Urothelium cell line (cell line): ENCODE results near the gene ZSWIM6.

Source experiments
- DNase-seq: peaks from one replicate; pipeline ENCODE4 v3.0.0; 2011; ENCODE audit warnings: low spot score, mixed read lengths
- FAIRE-seq: peaks from 2 replicates; lab custom pipeline; 2011; peaks lifted over from hg19 to GRCh38; lab: Jason Lieb, UNC

Gene ZSWIM6

GRCh38 chr5:61306531-61307131, 25.4 kb upstream of the ZSWIM6 start:
- peak; percentile 48 for DNase-seq
- FAIRE-seq, result no peak

GRCh38 chr5:61307191-61307590, 24.9 kb upstream of the ZSWIM6 start:
- no peak for FAIRE-seq
- DNase-seq, result no peak

GRCh38 chr5:61307611-61308010, 24.4 kb upstream of the ZSWIM6 start:
- FAIRE-seq, result no peak
- no peak for DNase-seq

- FAIRE-seq, result no peak
- DNase-seq, result no peak
Observed at GRCh38 chr5:61308712-61309111, 23.3 kb upstream of the ZSWIM6 start.

GRCh38 chr5:61309115-61309514, 22.9 kb upstream of the ZSWIM6 start:
- FAIRE-seq, result no peak
- DNase-seq, result no peak

GRCh38 chr5:61311056-61311610, 20.9 kb upstream of the ZSWIM6 start:
- no peak for FAIRE-seq
- DNase-seq, result no peak

- DNase-seq, result peak; percentile 67
- peak; percentile 88 for FAIRE-seq
Observed at GRCh38 chr5:61311836-61312808, 19.9 kb upstream of the ZSWIM6 start.

GRCh38 chr5:61313960-61314681, 17.9 kb upstream of the ZSWIM6 start:
- FAIRE-seq (peak; percentile 66), DNase-seq (peak; percentile 82)

- FAIRE-seq (no peak), DNase-seq (no peak)
Observed at GRCh38 chr5:61318376-61318775, 13.7 kb upstream of the ZSWIM6 start.

- no peak for FAIRE-seq
- DNase-seq, result no peak
Observed at GRCh38 chr5:61319388-61320146, 12.5 kb upstream of the ZSWIM6 start.

GRCh38 chr5:61320860-61321259, 11.2 kb upstream of the ZSWIM6 start:
- DNase-seq, result no peak
- FAIRE-seq, result no peak

- DNase-seq (no peak), FAIRE-seq (no peak)
Observed at GRCh38 chr5:61321669-61322068, 10.4 kb upstream of the ZSWIM6 start.

GRCh38 chr5:61322738-61323725, 9.0 kb upstream of the ZSWIM6 start:
- DNase-seq, result no peak
- no peak for FAIRE-seq

- peak; percentile 52 for DNase-seq
- no peak for FAIRE-seq
Observed at GRCh38 chr5:61327760-61328753, 4.0 kb upstream of the ZSWIM6 start.

- DNase-seq (no peak), FAIRE-seq (no peak)
Observed at GRCh38 chr5:61328791-61329549, 3.1 kb upstream of the ZSWIM6 start.

GRCh38 chr5:61329550-61330128, 2.4 kb upstream of the ZSWIM6 start:
- DNase-seq, result no peak
- FAIRE-seq, result peak; percentile 5

GRCh38 chr5:61330341-61330844, 1.7 kb upstream of the ZSWIM6 start:
- no peak for FAIRE-seq

More at GRCh38 chr5:61330341-61330844, 1.7 kb upstream of the ZSWIM6 start:
- DNase-seq, result peak; percentile 38
